ENCODE data around the gene C1QTNF3.
A peak's percentile ranks its signal among the peaks of the same experiment; 100 is the strongest.

The C1QTNF3 gene

GRCh38 chr5:34007621-34008600, 35.1 kb downstream of the C1QTNF3 start, which contains the start of gene AMACR:
Gene AMACR, minus strand, starts transcription at chr5:34008050. Its CDS starts 31 bp downstream, at chr5:34008019.
- no peak for TF ChIP-seq CTCF (IDR thresholded peaks at IDR 0.05; ENCODE audit: extremely low read depth, missing control alignments)
- DNase-seq (ENCODE audit: low spot score), result peak; percentile 94

- no peak for DNase-seq (ENCODE audit: low spot score)
- no peak for TF ChIP-seq CTCF (IDR thresholded peaks at IDR 0.05; ENCODE audit: extremely low read depth, missing control alignments)
These were observed 35.8 kb downstream of the C1QTNF3 start for GRCh38 chr5:34007201-34007620.

GRCh38 chr5:34005681-34006080, 37.3 kb downstream of the C1QTNF3 start:
- no peak for TF ChIP-seq CTCF (IDR thresholded peaks at IDR 0.05; ENCODE audit: extremely low read depth, missing control alignments)
- DNase-seq (ENCODE audit: low spot score), result no peak

- DNase-seq (ENCODE audit: low spot score), result no peak
- no peak for TF ChIP-seq CTCF (IDR thresholded peaks at IDR 0.05; ENCODE audit: extremely low read depth, missing control alignments)
These were observed 37.8 kb downstream of the C1QTNF3 start for GRCh38 chr5:34005211-34005610.

- DNase-seq (ENCODE audit: low spot score), result no peak
- TF ChIP-seq CTCF (IDR thresholded peaks at IDR 0.05; ENCODE audit: extremely low read depth, missing control alignments), result no peak
These were observed 39.1 kb downstream of the C1QTNF3 start for GRCh38 chr5:34003941-34004340.

- no peak for DNase-seq (ENCODE audit: low spot score)
- TF ChIP-seq CTCF (IDR thresholded peaks at IDR 0.05; ENCODE audit: extremely low read depth, missing control alignments), result no peak
These were observed 40.2 kb downstream of the C1QTNF3 start for GRCh38 chr5:34002629-34003328.
